HFF-Myc (cell line): ENCODE results near the gene VSTM2L.

ENCODE experiments used
- DNase-seq: peaks from one replicate; pipeline ENCODE4 v3.0.0-alpha.2; 2011; ENCODE audit warnings: low read depth; ENCODE audit errors: extremely low read depth
- H3K4me3 ChIP-seq: replicated peaks from 2 replicates; pipeline ENCODE4 v1.5.1; 2011; ENCODE audit warnings: low read depth, mild to moderate bottlenecking, control low read depth, low read length
- TF ChIP-seq, protein P1 (sequence below): IDR thresholded peaks from 2 replicates; pipeline ENCODE4 v1.5.1; 2012; ENCODE audit warnings: mild to moderate bottlenecking, low read depth, low read length, control low read depth; ENCODE audit errors: missing control alignments

The VSTM2L gene

DNA sequence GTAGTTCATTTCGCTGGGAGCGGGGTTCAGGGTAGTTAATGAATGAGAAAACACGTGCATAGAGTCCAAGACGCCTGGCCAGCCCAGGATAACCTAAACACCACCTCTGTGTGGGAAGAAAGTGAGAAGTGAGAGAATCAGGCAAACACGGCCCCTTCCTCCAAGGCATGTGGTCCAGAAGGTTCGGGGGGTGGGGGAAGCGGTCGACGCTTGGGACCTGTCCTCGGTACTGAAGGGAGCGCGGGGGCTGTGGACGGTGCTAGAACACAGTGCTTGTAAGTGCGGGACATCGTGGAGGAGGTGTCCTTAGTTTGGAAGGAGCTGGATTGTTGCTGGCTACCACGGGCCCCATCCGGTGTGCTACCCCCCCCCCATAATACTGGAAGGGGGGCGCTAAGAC lies 1.7 kb upstream of the VSTM2L start:
- no peak for DNase-seq
- no peak overlapping the region for H3K4me3 ChIP-seq

GRCh38 chr20:37901654-37902503 lies 1.0 kb upstream of the VSTM2L start:
- DNase-seq = peak; percentile 17
- no peak overlapping the region for H3K4me3 ChIP-seq
- TF ChIP-seq, protein P1, sequence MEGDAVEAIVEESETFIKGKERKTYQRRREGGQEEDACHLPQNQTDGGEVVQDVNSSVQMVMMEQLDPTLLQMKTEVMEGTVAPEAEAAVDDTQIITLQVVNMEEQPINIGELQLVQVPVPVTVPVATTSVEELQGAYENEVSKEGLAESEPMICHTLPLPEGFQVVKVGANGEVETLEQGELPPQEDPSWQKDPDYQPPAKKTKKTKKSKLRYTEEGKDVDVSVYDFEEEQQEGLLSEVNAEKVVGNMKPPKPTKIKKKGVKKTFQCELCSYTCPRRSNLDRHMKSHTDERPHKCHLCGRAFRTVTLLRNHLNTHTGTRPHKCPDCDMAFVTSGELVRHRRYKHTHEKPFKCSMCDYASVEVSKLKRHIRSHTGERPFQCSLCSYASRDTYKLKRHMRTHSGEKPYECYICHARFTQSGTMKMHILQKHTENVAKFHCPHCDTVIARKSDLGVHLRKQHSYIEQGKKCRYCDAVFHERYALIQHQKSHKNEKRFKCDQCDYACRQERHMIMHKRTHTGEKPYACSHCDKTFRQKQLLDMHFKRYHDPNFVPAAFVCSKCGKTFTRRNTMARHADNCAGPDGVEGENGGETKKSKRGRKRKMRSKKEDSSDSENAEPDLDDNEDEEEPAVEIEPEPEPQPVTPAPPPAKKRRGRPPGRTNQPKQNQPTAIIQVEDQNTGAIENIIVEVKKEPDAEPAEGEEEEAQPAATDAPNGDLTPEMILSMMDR = peak; percentile 49

More for the DNA sequence above, 1.7 kb upstream of the VSTM2L start:
- TF ChIP-seq, protein P1 = no peak

- TF ChIP-seq, protein P1 = peak; percentile 26
- DNase-seq = no peak
- no peak overlapping the region for H3K4me3 ChIP-seq
Observed at GRCh38 chr20:37903317-37904007, 535 bp downstream of the VSTM2L start.

DNA sequence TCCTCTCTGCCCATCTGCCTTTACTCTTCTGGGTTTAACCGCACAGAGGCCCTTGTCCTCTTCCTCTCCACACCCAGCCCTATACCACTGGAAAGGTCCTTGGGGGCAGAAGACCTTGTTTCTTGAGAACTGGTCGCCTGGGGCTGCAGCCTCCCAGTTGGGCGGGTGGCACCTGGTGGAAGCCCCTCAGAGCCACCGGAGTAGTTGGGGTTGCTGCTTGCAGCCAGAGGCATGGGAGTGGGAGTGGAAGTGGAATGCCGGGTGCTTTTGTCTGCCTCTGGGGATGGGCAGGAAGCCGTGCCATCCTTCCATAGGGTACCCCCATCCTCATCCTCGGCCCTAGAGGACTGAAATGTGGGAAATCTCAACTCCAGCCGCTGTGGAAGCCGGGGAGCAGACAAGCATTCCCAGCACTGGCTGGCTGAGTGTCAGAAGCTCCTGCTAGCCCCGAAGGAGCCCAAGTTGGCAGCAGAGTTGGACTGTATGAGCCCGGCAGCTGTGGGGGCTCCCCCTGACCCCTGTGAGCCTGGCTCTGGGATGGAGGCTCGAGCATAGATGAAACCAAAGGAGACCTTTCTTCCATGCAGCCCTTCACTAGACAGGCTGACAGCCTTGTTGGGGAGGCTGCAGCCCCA lies 1.2 kb downstream of the VSTM2L start:
- TF ChIP-seq, protein P1 = no peak
- no peak for DNase-seq
- H3K4me3 ChIP-seq = no peak overlapping the region

DNA sequence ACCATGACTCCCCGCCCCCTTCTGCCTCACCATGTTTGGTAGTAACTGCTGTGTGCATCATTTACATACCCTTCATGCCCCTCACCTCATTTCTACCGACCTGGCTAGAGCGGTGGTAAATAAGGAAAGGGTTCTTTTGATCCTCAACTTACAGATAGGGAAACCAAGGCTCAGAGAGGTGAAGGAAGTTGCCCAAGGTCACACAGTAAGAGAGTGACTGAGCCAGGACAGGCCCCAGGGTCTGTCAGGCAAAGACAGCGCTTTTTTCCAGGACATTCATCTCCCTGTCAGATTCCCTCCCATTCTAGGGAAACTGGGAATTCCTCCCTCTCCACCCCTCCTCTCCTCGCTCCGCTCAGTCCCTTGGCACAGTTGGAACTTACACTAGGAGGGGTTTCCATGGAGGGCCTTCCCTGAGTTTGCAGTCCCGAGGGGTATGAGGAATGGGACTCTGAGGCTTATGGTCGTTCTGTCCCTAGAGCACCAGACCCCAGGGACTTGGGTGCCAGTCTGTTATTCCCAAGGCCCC lies 2.0 kb downstream of the VSTM2L start:
- TF ChIP-seq, protein P1 = no peak
- H3K4me3 ChIP-seq = no peak overlapping the region
- no peak for DNase-seq

DNA sequence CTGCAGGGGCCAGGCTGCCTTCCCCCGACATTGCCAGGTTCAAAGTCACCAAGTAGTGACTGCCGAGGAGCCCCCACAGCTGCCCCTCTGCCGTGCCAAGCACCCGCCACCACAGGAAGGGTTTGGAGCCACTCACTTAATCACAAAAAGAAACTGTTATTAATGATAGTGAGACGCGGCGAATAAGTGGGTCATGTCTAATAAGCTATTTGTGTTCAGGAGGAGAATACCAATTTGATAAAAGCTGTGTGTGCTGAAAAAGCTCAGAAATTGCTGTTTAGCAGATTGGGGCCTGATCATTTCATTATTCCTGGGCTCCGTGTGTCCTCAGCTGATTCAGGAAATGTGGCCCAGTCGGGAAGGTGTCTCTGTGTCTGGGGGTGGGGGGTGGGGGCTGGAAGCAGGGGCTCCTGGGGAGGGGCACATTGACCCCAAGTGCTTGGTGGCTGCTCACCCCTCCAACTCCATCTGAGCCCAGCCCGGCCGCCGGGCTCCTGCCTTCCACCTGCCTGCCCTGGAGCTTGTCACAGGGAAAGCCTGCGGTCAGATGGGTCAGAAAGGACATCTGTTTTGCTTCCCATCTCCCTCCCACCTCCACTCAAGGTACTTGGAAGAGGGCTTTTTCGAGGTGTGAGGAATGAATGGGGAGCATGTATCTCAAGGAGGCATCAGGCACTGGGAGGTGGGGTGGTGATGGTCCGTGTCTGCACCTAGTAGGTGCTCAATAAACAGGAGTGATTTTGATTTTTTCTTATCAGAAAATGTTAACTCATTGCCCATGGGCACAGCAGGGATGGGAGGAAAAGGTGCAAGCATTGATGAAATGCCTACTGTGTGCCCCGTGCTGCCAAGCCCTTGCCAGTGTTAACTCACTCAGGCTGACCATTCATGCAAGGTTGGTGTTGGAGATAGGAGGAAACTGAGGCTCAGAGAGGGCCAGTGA lies 3.0 kb downstream of the VSTM2L start:
- no peak for DNase-seq
- TF ChIP-seq, protein P1 = no peak
- no peak overlapping the region for H3K4me3 ChIP-seq
